ENCODE data around the gene MCU. TPM values are rescaled to one million over a fixed set of nuclear protein-coding genes. Genes with fewer than 3 reads are reported as not detected.
"Not testable (repeated sequence)": the region's sequence is repeated elsewhere in the genome, so short reads cannot be mapped to it uniquely, and the experiment has no call there.

Gene MCU
- total and polyA plus RNA-seq, 2 donors (not counting 1 experiment from before 2014, with no cell fraction given), result 40.5 to 77.1 TPM

GRCh38 chr10:72763201-72763600 lies 71.3 kb downstream of the MCU start:
- Histone ChIP-seq H2AFZ (ENCODE audit: low read length) (no peak overlapping the region), H3K9ac (ENCODE audit: insufficient read depth, low read length) (no peak overlapping the region), H3K9me3 (ENCODE audit: control insufficient read depth, insufficient read depth, low read depth, low read length) (no peaks in the 10 kb centered on the region), H3K79me2 (ENCODE audit: control insufficient read depth, insufficient read depth, low read length) (no peaks in the 10 kb centered on the region), H3K27ac (ENCODE audit: insufficient read depth, low read length) (no peak overlapping the region), H3K27me3 (ENCODE audit: control insufficient read depth, insufficient read depth, low read length) (no peaks in the 10 kb centered on the region), H4K20me1 (ENCODE audit: control insufficient read depth, extremely low read depth, insufficient read depth, low read length) (no peaks in the 10 kb centered on the region), H3K4me1 (ENCODE audit: control insufficient read depth, extremely low read depth, insufficient read depth, low read length) (peaks cover 2% of the 10 kb centered on the region), H3K4me3 (replicated peaks in 1 of 4; ENCODE audit: control extremely low read depth in 1 of 4, insufficient read depth in 1 of 4, low read depth in 3 of 4, low read length in 4 of 4) (no peak overlapping the region), H3K36me3 (ENCODE audit: control insufficient read depth, insufficient read depth, low read length) (no peaks in the 10 kb centered on the region), H3K4me2 (ENCODE audit: extremely low read depth, insufficient read depth, low read length) (no peak overlapping the region)
- TF ChIP-seq EZH2 (IDR thresholded peaks at IDR 0.05; ENCODE audit: low read length, missing control alignments) (no peak), CTCF (conservative IDR thresholded peaks at IDR 0.05 in 1 of 2, IDR thresholded peaks at IDR 0.05 in 1 of 2; ENCODE audit: low read depth in 1 of 2, low read length in 2 of 2) (no peak)
- DNase-seq (ENCODE audit: low read depth in 2 of 2), result no peak

GRCh38 chr10:72764151-72764550 lies 72.2 kb downstream of the MCU start:
- Histone ChIP-seq H3K79me2 (ENCODE audit: control insufficient read depth, insufficient read depth, low read length) (peaks cover 1% of the 10 kb centered on the region), H3K27me3 (ENCODE audit: control insufficient read depth, insufficient read depth, low read length) (no peaks in the 10 kb centered on the region), H3K9ac (ENCODE audit: insufficient read depth, low read length) (no peak overlapping the region), H3K4me1 (ENCODE audit: control insufficient read depth, extremely low read depth, insufficient read depth, low read length) (peaks cover 2% of the 10 kb centered on the region), H3K4me2 (ENCODE audit: extremely low read depth, insufficient read depth, low read length) (no peak overlapping the region), H3K9me3 (ENCODE audit: control insufficient read depth, insufficient read depth, low read depth, low read length) (no peaks in the 10 kb centered on the region), H3K4me3 (replicated peaks in 1 of 4; ENCODE audit: control extremely low read depth in 1 of 4, insufficient read depth in 1 of 4, low read depth in 3 of 4, low read length in 4 of 4) (no peak overlapping the region), H3K27ac (ENCODE audit: insufficient read depth, low read length) (no peak overlapping the region), H3K36me3 (ENCODE audit: control insufficient read depth, insufficient read depth, low read length) (no peaks in the 10 kb centered on the region), H2AFZ (ENCODE audit: low read length) (no peak overlapping the region), H4K20me1 (ENCODE audit: control insufficient read depth, extremely low read depth, insufficient read depth, low read length) (no peaks in the 10 kb centered on the region)
- peak; percentile 34 to 97 for DNase-seq (ENCODE audit: low read depth in 2 of 2)
- TF ChIP-seq EZH2 (IDR thresholded peaks at IDR 0.05; ENCODE audit: low read length, missing control alignments), result no peak

GRCh38 chr10:72765051-72765745 lies 73.3 kb downstream of the MCU start:
- peaks cover 2% of the 10 kb centered on the region for H3K4me1 ChIP-seq (ENCODE audit: control insufficient read depth, extremely low read depth, insufficient read depth, low read length)
- no peak overlapping the region for H2AFZ ChIP-seq (ENCODE audit: low read length)
- H3K36me3 ChIP-seq (ENCODE audit: control insufficient read depth, insufficient read depth, low read length), result no peaks in the 10 kb centered on the region
- no peaks in the 10 kb centered on the region for H3K9me3 ChIP-seq (ENCODE audit: control insufficient read depth, insufficient read depth, low read depth, low read length)
- no peak overlapping the region for H3K9ac ChIP-seq (ENCODE audit: insufficient read depth, low read length)
- TF ChIP-seq EZH2 (IDR thresholded peaks at IDR 0.05; ENCODE audit: low read length, missing control alignments), result no peak
- TF ChIP-seq CTCF (conservative IDR thresholded peaks at IDR 0.05 in 1 of 2, IDR thresholded peaks at IDR 0.05 in 1 of 2; ENCODE audit: low read depth in 1 of 2, low read length in 2 of 2), result no peak
- H3K27ac ChIP-seq (ENCODE audit: insufficient read depth, low read length), result no peak overlapping the region
- H4K20me1 ChIP-seq (ENCODE audit: control insufficient read depth, extremely low read depth, insufficient read depth, low read length), result no peaks in the 10 kb centered on the region
- peaks cover 3% of the 10 kb centered on the region for H3K79me2 ChIP-seq (ENCODE audit: control insufficient read depth, insufficient read depth, low read length)
- H3K27me3 ChIP-seq (ENCODE audit: control insufficient read depth, insufficient read depth, low read length), result no peaks in the 10 kb centered on the region
- H3K4me2 ChIP-seq (ENCODE audit: extremely low read depth, insufficient read depth, low read length), result no peak overlapping the region
- no peak overlapping the region for H3K4me3 ChIP-seq (replicated peaks in 1 of 4; ENCODE audit: control extremely low read depth in 1 of 4, insufficient read depth in 1 of 4, low read depth in 3 of 4, low read length in 4 of 4)
- DNase-seq (ENCODE audit: low read depth in 2 of 2), result no peak

- not testable (repeated sequence) for H3K79me2 ChIP-seq (ENCODE audit: control insufficient read depth, insufficient read depth, low read length); H3K9me3 ChIP-seq (ENCODE audit: control insufficient read depth, insufficient read depth, low read depth, low read length); H3K4me2 ChIP-seq (ENCODE audit: extremely low read depth, insufficient read depth, low read length); H4K20me1 ChIP-seq (ENCODE audit: control insufficient read depth, extremely low read depth, insufficient read depth, low read length); H3K27me3 ChIP-seq (ENCODE audit: control insufficient read depth, insufficient read depth, low read length); DNase-seq (ENCODE audit: low read depth in 2 of 2); H3K4me3 ChIP-seq (replicated peaks in 1 of 4; ENCODE audit: control extremely low read depth in 1 of 4, insufficient read depth in 1 of 4, low read depth in 3 of 4, low read length in 4 of 4); H2AFZ ChIP-seq (ENCODE audit: low read length); H3K4me1 ChIP-seq (ENCODE audit: control insufficient read depth, extremely low read depth, insufficient read depth, low read length); H3K27ac ChIP-seq (ENCODE audit: insufficient read depth, low read length); H3K9ac ChIP-seq (ENCODE audit: insufficient read depth, low read length); H3K36me3 ChIP-seq (ENCODE audit: control insufficient read depth, insufficient read depth, low read length)
These were observed 79.3 kb downstream of the MCU start for GRCh38 chr10:72771195-72771594.

All from fibroblast of lung (primary cell).